ENCODE results near the gene GOLGA7B. TPM values are rescaled to one million over a fixed set of nuclear protein-coding genes. Genes with fewer than 3 reads are reported as not detected.
"Not testable (repeated sequence)": the region's sequence is repeated elsewhere in the genome, so short reads cannot be mapped to it uniquely, and the experiment has no call there.

Gene GOLGA7B
- total RNA-seq, 1 donor from 2014 or later: 2.5 TPM

- Mint-ChIP-seq H3K9me3 (ENCODE audit: unreplicated experiment) (no peaks in the 10 kb centered on the region), H3K4me1 (ENCODE audit: unreplicated experiment) (peaks cover 29% of the 10 kb centered on the region), H3K4me3 (ENCODE audit: unreplicated experiment) (no peak overlapping the region), H3K36me3 (ENCODE audit: low read depth, unreplicated experiment) (no peaks in the 10 kb centered on the region), H3K27ac (ENCODE audit: unreplicated experiment) (no peak overlapping the region), H3K27me3 (ENCODE audit: unreplicated experiment) (peaks cover 10% of the 10 kb centered on the region)
- no peak for DNase-seq (ENCODE audit: low spot score)
- no peak for TF ChIP-seq CTCF (IDR thresholded peaks at IDR 0.05; ENCODE audit: unreplicated experiment)
These were observed 20.9 kb upstream of the GOLGA7B start for GRCh38 chr10:97828721-97829120.

GRCh38 chr10:97830064-97830463 lies 19.6 kb upstream of the GOLGA7B start:
- TF ChIP-seq CTCF (IDR thresholded peaks at IDR 0.05; ENCODE audit: unreplicated experiment): no peak
- Mint-ChIP-seq H3K27ac (ENCODE audit: unreplicated experiment) (no peak overlapping the region), H3K4me3 (ENCODE audit: unreplicated experiment) (no peak overlapping the region), H3K4me1 (ENCODE audit: unreplicated experiment) (peaks cover 29% of the 10 kb centered on the region), H3K9me3 (ENCODE audit: unreplicated experiment) (no peaks in the 10 kb centered on the region), H3K27me3 (ENCODE audit: unreplicated experiment) (peaks cover 10% of the 10 kb centered on the region), H3K36me3 (ENCODE audit: low read depth, unreplicated experiment) (no peaks in the 10 kb centered on the region)
- no peak for DNase-seq (ENCODE audit: low spot score)

GRCh38 chr10:97831259-97831658 lies 18.4 kb upstream of the GOLGA7B start:
- no peak overlapping the region for H3K4me3 Mint-ChIP-seq (ENCODE audit: unreplicated experiment)
- TF ChIP-seq CTCF (IDR thresholded peaks at IDR 0.05; ENCODE audit: unreplicated experiment): no peak
- no peaks in the 10 kb centered on the region for H3K36me3 Mint-ChIP-seq (ENCODE audit: low read depth, unreplicated experiment)
- H3K27ac Mint-ChIP-seq (ENCODE audit: unreplicated experiment): no peak overlapping the region
- H3K27me3 Mint-ChIP-seq (ENCODE audit: unreplicated experiment): peaks cover 5% of the 10 kb centered on the region
- H3K4me1 Mint-ChIP-seq (ENCODE audit: unreplicated experiment): peaks cover 26% of the 10 kb centered on the region
- DNase-seq (ENCODE audit: low spot score): no peak
- no peaks in the 10 kb centered on the region for H3K9me3 Mint-ChIP-seq (ENCODE audit: unreplicated experiment)

- peaks cover 5% of the 10 kb centered on the region for H3K27me3 Mint-ChIP-seq (ENCODE audit: unreplicated experiment)
- H3K9me3 Mint-ChIP-seq (ENCODE audit: unreplicated experiment): no peaks in the 10 kb centered on the region
- no peak for TF ChIP-seq CTCF (IDR thresholded peaks at IDR 0.05; ENCODE audit: unreplicated experiment)
- no peaks in the 10 kb centered on the region for H3K36me3 Mint-ChIP-seq (ENCODE audit: low read depth, unreplicated experiment)
- H3K4me1 Mint-ChIP-seq (ENCODE audit: unreplicated experiment): peaks cover 6% of the 10 kb centered on the region
- no peak for DNase-seq (ENCODE audit: low spot score)
- no peak overlapping the region for H3K4me3 Mint-ChIP-seq (ENCODE audit: unreplicated experiment)
- H3K27ac Mint-ChIP-seq (ENCODE audit: unreplicated experiment): no peak overlapping the region
These were observed 13.2 kb upstream of the GOLGA7B start for GRCh38 chr10:97836446-97836845.

GRCh38 chr10:97838091-97838490 lies 11.6 kb upstream of the GOLGA7B start:
- no peak overlapping the region for H3K4me3 Mint-ChIP-seq (ENCODE audit: unreplicated experiment)
- TF ChIP-seq CTCF (IDR thresholded peaks at IDR 0.05; ENCODE audit: unreplicated experiment): no peak
- H3K36me3 Mint-ChIP-seq (ENCODE audit: low read depth, unreplicated experiment): no peaks in the 10 kb centered on the region
- H3K4me1 Mint-ChIP-seq (ENCODE audit: unreplicated experiment): peaks cover 9% of the 10 kb centered on the region
- H3K9me3 Mint-ChIP-seq (ENCODE audit: unreplicated experiment): no peaks in the 10 kb centered on the region
- H3K27ac Mint-ChIP-seq (ENCODE audit: unreplicated experiment): no peak overlapping the region
- peaks cover 6% of the 10 kb centered on the region for H3K27me3 Mint-ChIP-seq (ENCODE audit: unreplicated experiment)
- no peak for DNase-seq (ENCODE audit: low spot score)

- H3K4me1 Mint-ChIP-seq (ENCODE audit: unreplicated experiment): peaks cover 14% of the 10 kb centered on the region
- not testable (repeated sequence) for H3K27ac Mint-ChIP-seq (ENCODE audit: unreplicated experiment); H3K4me3 Mint-ChIP-seq (ENCODE audit: unreplicated experiment); H3K9me3 Mint-ChIP-seq (ENCODE audit: unreplicated experiment); DNase-seq (ENCODE audit: low spot score); H3K27me3 Mint-ChIP-seq (ENCODE audit: unreplicated experiment); H3K36me3 Mint-ChIP-seq (ENCODE audit: low read depth, unreplicated experiment)
These were observed 8.5 kb upstream of the GOLGA7B start for GRCh38 chr10:97841166-97841565.

- DNase-seq (ENCODE audit: low spot score); H3K4me3 Mint-ChIP-seq (ENCODE audit: unreplicated experiment); H3K9me3 Mint-ChIP-seq (ENCODE audit: unreplicated experiment); H3K27me3 Mint-ChIP-seq (ENCODE audit: unreplicated experiment); H3K27ac Mint-ChIP-seq (ENCODE audit: unreplicated experiment); H3K36me3 Mint-ChIP-seq (ENCODE audit: low read depth, unreplicated experiment): not testable (repeated sequence)
- H3K4me1 Mint-ChIP-seq (ENCODE audit: unreplicated experiment): peaks cover 14% of the 10 kb centered on the region
These were observed 7.5 kb upstream of the GOLGA7B start for GRCh38 chr10:97842114-97842513.

All from endothelial cell (in vitro differentiated cells).